GM21825 (cell line): ENCODE results near the gene SPRED2.

Experiments used
- ATAC-seq: cut with Tn5 transposase; IDR thresholded peaks from one replicate; pipeline ENCODE4 v1.9.1; 2021; ENCODE audit warnings: mild to moderate bottlenecking, moderate library complexity; ENCODE audit not compliant: unreplicated experiment

Gene SPRED2

DNA sequence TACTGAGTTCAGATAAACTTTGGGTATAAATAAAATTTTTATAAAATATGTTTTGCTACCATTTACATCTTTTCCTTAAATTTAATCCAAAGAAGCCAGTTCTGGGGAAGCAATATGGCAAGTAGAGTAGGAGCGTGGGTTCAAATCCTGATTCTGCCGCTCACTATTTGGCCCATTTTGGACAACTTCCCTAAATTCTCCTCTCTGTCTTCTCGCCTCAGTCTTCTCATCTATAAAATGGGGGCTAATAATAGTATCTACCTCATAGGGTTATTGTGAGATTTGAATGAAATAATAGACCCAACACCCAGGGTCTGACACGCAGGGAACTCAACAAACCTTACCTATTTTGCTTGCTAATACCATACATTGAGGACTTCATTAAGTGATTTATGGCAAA lies 145.0 kb downstream of the SPRED2 start:
- no peak for ATAC-seq

DNA sequence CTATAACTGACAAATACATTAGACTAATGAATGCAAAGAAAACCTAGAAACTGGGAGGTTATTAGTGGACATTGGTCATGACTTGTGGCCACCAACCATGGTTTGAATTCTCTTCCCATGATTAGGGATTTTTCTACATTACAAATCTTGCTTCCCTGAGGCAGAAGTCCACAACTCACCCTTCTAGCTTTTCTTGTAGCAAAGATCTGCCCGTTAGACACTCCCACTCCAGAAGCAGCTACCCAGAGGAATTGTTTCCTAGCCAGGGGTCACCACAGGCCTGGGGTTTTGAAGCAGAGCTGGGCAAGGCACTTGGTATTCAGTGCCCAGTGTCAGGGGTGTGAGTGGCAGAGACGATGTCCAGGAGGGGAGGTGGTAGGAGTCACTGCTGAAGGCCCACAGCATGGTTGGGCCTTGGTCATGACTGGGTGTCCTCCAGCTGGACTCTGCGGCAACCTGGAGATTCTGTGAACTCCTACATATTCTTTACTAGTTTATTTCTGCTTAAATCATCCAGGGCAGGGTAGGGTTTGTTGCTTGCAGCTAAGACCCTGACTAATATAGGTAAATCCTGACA lies 149.8 kb downstream of the SPRED2 start:
- ATAC-seq, result no peak

DNA sequence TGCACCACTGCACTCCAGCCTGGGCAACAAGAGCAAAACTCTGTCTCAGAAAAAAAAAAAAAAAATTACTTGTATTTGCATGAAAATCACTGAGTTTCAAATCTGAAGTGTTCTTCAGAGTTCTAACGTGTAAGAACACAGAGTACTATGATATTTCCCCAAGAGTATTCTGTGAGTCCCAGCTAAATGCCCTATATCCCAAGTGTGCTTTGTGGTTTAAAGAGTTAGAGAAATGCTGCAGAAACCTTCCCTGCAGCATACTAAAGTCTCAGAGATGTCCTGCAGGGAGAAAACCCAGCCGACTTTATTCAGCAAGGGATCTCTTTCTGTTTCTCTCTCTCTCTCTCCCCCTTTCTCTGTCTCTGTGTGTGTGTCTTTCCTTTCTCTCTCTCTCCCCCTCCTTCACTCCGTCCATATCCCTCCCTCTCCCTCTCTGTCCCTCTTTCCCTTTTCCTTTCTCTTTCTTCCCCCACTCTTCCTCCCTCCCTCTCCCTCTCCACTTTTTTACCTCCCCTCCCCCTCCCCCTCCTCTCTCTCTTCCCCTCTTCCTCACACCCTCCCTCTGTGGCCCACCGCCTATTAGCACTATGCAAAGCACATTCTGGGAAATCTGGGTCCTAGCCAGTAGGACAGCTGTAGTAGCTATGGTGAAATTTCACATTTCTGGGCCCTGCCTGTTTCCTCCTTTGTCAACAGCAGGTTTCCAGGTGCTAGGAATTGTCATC lies 150.6 kb downstream of the SPRED2 start:
- ATAC-seq, result no peak

DNA sequence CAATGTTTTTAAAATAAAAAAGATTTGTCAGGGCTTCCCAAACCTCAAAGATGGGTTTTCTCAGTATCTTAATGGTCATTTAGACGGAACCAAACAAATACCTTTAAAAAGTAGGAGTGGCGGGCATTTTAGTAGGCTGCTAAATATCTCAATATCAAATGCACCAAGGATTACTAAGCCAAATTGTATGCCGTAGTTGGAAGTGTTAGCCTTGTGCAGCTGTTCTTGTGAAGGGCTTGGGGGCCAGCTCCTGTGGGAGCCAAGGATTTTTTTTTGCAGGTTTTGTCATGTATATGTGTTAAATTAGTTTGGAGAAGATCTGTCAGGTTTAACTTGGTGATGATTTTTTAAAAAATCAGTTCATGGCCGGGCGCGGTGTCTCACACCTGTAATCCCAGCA lies 152.6 kb downstream of the SPRED2 start:
- no peak for ATAC-seq

DNA sequence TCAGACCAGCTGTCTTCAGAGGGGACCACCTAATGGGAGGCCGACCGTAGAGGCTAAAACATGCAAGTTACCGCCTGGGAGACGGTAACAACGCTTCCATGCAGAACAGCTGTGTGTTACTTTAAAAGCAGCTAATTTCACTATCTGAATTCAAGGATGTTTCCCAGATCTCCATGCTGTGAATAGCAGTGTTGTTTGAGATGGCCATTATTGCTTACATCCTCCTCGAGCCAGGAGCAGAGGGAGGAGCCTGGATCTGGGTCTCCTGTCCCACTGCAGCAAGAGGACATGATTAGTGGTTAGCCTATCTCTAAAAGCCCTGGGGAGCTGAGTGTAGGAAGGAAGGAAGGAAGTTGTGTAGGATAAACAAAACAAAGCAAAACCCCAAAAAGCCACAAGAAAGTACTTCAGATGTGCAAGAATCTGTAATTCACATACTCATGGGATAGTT lies 153.8 kb downstream of the SPRED2 start:
- no peak for ATAC-seq

DNA sequence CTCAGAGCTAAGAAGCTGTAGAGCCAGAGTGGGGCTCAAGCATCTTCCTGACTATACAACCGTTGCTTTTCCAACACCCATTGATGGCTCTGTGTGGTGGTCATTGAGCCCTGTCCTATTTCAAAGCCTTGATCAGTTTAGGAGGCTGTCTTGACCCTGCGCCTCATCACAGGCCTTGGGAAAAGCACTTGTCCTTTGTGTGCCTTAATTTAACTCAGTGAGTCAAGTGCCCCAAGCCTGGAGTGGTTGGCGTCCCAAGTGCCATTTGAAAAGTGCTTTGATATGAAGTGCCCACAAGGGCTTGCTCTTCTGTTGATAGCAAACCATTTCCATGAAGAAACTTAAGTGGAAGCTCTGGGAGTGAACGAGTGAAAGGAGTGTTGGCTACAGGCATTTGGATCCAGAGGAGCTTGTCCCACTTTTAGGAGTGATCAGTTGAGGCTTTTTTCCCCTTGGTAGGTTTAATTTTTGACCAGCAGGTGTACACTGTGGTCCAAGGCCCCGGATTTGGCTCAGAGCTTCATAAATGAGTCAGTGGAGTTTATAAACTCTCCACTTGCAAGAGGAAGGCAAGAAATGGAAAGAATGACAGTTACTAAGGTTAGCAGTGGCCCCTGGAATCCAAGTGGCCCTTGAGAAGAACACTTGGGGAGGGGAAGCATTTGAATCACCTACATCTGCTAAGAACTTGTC lies 154.5 kb downstream of the SPRED2 start:
- ATAC-seq, result no peak

DNA sequence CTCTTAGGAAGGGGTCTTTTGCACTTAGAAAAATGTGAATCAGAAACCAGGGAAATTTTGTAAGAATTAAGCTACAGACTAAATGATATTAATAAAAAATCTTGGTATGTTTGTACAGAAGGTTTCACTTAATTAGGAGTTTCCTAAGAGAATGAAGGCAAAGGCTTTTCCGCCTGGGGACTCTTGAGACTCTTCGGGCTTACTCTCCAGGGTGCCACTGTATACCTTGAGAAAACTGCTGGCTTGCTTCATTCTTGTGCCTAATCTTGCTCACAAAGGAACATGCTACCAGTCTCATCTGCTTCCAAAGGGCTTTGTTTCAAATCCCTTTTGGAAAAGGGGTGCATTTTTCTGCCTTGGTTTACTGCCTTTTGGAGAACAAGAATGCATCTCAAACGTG lies 155.3 kb downstream of the SPRED2 start:
- no peak for ATAC-seq

DNA sequence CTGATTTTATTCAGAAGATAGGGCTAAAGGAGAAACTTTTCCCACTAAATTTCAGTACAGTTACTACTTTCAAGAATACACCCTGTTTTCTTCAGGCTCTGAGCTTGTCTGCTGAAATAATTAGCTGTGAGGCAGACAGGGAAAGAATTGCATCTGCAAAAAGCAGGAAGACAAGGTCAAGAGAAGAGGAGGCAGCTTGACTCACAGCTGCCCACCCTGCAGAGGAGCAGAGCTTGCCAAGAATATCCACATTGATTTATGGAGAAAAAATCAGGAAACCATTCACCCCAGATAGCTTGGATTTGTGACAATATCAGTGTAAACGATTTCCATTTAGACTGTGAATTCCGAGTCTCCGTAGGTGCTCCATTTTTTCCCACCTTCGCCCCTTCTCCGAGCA lies 155.8 kb downstream of the SPRED2 start:
- ATAC-seq, result no peak

DNA sequence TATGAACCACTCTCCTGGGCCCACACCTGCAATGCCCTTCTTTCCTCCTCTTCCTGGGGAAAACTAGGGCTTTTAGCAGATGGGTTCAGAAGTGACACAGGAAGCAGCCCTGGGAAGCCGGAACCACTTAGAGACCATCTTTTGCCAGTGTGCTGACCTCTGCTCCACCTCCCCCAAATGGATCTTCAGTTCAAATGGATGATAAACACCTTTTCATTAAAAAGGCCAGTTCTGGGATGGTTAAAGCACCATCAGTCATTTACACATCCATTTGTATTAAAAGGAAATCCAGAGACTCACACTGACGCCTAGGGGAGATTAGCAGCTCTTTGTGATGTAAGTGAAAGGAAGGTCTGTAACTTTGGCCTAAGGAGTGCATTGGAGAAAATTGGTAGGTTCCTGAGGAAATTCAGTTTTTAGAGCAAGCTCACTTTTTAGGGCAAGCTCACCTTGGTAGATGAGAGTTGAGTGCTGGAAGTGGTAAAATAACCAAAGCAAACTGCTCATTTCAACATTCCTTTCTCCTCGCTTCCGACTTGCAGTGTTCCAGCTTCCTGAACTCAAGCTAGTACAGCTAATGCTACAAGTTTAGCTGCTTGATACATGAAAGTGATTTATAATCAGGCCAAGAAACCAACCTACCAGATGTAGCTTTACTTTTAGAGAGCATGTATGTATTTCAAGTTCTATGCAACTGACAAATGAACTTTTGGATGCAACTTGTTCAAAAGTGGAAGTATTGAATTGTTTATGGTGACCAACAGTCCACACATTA lies 157.1 kb downstream of the SPRED2 start:
- no peak for ATAC-seq

DNA sequence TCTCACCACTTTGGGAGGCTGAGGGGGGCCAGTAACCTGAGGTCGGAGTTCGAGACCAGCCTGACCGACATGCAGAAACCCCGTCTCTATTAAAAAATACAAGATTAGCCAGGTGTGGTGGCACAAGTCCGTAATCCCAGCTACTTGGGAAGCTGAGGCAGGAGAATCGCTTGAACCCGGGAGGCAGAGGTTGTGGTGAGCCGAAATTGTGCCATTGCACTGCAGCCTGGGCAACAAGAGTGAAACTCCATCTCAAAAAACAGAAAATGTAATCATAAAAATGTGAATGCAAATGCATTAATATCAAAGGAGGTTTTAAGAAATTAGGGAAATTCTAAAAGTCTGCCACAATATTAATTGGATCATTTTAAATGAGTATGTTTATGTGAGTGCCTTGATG lies 159.1 kb downstream of the SPRED2 start:
- ATAC-seq, result no peak

DNA sequence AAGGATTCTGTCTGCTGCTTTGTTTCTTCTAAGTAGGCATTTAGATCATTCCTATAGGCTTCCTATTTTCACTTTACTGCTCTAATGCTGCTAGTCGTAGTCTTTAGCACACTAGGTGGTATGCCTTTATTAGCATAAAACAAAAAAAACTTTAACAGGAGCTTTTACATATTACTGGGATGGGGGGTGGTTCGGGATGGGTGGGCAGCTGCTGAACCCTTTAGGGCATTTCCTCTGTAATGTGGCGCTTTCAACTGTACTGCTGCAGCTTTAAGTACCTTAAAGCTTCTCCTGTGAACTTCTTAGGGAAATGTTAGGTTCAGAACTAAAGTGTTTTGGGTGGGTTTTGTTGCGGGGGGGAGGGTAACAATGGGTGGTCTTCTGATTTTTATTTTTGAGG lies 163.4 kb downstream of the SPRED2 start:
- no peak for ATAC-seq

DNA sequence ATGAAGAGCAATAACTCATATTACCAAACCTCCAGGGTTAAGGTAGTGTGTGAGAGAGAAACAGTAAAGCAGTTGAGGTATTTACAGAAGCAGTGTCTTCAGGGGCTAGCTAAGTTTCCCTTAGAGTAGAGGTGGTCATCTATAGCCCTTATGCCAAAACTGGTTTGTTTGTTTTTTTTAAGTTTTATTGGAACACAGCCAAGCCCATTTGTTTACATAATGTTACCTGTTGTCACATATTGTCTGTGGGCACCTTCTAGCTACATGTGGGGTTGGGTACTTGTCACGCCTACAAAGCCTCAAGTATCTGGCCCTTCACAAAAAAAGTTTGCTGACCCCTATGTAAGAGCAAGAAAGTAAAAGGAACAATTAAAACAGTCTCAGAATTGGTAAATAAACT lies 165.4 kb downstream of the SPRED2 start:
- ATAC-seq, result no peak

DNA sequence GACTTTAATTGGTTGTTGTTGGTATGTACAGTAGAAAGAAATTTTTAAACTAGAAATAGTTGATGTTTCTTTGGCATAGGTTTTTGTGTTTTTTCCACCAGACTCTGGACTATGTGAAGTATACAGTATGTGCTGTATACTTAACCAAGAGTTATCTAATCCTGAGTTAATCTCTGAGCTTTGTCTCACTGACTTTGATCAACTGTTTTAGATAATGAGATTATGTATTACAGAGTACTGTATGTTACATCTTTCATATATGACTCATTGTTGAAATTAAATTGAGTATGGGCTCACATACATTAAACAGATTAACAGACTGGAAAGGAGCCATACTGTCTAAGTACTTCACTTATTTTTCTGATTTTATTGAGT lies 166.7 kb downstream of the SPRED2 start:
- ATAC-seq, result no peak

DNA sequence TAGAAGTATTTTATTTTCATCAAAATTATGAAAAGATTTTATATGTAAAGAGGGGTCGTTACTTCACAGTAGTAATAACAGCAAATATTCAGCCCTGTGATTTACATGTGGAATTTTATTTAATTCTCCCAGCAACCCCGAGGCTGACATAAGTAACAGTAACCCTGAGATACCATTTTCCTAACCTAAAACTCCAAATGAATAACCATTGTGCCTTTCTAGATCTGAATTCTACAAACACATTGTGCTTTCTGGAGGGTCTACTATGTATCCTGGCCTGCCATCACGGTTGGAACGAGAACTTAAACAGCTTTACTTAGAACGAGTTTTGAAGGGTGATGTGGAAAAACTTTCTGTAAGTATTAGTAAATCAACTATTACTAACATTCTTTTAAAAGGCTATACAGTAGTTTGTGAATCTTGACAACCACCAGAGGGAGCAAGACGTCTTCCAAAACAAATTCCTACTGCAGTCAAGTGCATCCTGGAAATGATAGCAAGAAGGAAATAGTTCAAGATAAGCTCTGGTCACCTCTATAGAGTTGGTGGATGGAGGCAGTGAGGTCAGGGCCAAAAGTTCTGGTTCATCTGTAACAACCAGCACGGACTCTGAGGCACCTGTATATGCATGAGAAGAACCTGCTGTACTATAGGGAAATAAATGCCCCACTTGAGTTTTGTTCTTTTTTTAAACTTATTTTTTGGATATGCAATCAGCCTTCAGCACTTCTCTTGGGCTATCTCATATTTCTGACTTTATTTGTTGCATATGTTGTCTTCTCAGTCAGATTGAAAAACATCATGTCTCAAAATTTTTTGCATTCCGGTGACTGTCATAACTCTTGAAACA lies 167.4 kb downstream of the SPRED2 start:
- ATAC-seq, result no peak

DNA sequence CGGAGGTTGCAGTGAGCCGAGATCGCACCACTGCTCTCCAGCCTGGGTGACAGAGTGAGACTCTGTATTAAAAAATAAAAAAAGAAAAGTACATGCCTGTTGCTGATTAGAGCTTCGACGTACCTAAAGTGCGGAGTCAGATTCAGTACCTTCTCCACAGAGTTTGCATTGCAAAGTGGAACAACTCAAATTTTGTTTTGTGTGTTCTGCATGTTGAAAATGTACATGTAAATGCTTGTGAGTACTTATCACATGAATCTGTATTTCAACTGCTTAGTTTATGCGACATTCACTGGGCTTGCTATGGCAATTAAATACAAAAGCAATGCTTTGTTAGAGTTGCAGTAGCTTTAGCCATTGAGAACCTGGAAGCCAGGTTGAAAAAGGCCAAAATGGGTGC lies 168.4 kb downstream of the SPRED2 start:
- no peak for ATAC-seq

DNA sequence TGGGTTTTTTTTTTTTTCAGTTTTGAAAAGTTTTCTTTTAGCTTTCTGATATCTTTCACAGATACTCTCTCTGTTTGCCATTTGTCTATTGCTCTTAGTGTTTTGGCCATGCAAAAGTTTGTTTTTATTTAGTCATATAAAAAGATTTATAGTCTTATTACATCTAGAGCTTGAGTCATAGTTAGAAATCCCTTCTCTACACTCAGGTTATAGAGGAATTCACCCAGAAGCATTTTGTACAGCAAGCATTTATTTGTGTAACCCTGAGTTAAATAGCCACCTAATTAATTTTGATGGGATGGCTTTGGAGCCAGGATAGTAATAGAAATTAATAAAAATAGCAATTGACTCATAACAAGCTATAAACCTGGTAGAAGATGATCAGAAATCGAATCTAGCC lies 169.1 kb downstream of the SPRED2 start:
- ATAC-seq, result no peak

DNA sequence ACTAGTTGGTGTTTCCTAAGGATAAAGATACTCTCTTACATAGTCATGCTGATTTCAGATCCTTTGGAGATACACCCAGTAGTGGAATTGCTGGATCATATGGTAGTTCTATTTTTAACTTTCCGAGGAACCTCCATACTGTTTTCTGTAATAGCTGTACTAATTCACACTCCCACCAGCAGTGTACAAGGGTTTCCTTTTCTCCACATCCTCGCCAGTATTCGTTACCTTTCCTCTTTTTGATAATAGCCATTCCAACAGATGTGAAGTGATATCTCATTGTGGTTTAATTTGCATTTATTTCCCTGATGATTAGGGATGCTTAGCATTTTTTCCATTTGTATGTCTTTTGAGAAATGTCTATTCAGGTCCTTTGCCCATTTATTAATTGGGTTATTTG lies 170.7 kb downstream of the SPRED2 start:
- ATAC-seq, result no peak
